IMR-90 (cell line): ENCODE results near the gene PPP3CA. TPM values are rescaled to one million over a fixed set of nuclear protein-coding genes. Genes with fewer than 3 reads are reported as not detected.
"Not testable (repeated sequence)": the region's sequence is repeated elsewhere in the genome, so short reads cannot be mapped to it uniquely, and the experiment has no call there.

Experiments
- ATAC-seq: fragments of 200-7000 bp; cut with Tn5 transposase; 2 replicates; pipeline ENCODE4 v1.9.1; 2020; ENCODE audit warnings: low read depth, mild to moderate bottlenecking, moderate library complexity
- BruUV-seq: library from RNA; stranded (reverse); fragments of 400-500 nt; replicated peaks from 2 replicates; lab custom pipeline; 2021; lab: Mats Ljungman, UMichigan
- CTCF ChIA-PET: fragments of 300-600 bp; formaldehyde crosslinking; extraction: SDS; loops from one replicate; lab custom pipeline; 2021; ENCODE audit warnings: antibody characterized with exemption; lab: Yijun Ruan, JAX
- POLR2A ChIA-PET: fragments of 300-600 bp; sonication (Branson Sonifier 250); formaldehyde crosslinking; loops from one replicate; lab custom pipeline; 2022; ENCODE audit warnings: antibody characterized with exemption; ENCODE audit not compliant: unreplicated experiment; lab: Charles Lee
- DNase-seq: peaks from one replicate; pipeline ENCODE4 v3.0.0; 2013
- H2AFZ ChIP-seq: replicated peaks from 2 replicates; pipeline ENCODE3; 2013; ENCODE audit warnings: low read length, mild to moderate bottlenecking; ENCODE audit not compliant: poor library complexity
- H2AK5ac ChIP-seq: 2 replicates; pipeline ENCODE4 v1.6.1; 2013; ENCODE audit warnings: low read depth, low read length, inconsistent platforms
- H2AK9ac ChIP-seq: replicated peaks from 2 replicates; pipeline ENCODE3; 2013; ENCODE audit warnings: mild to moderate bottlenecking, low read depth, low read length, moderate library complexity; ENCODE audit not compliant: poor library complexity
- H2BK120ac ChIP-seq: 2 replicates; pipeline ENCODE4 v1.6.1; 2013; ENCODE audit warnings: low read depth, low read length, inconsistent platforms
- H2BK15ac ChIP-seq: 3 replicates; pipeline ENCODE4 v1.6.1; 2013; ENCODE audit warnings: low read depth, low read length, inconsistent platforms
- H2BK20ac ChIP-seq: 2 replicates; pipeline ENCODE4 v1.6.1; 2013; ENCODE audit warnings: low read depth, mild to moderate bottlenecking, inconsistent platforms, low read length, moderate library complexity
- H2BK5ac ChIP-seq: 2 replicates; pipeline ENCODE4 v1.6.1; 2013; ENCODE audit warnings: mild to moderate bottlenecking, low read depth, low read length, inconsistent platforms; ENCODE audit not compliant: poor library complexity, severe bottlenecking
- H3K14ac ChIP-seq: replicated peaks from 2 replicates; pipeline ENCODE4 v1.6.1; 2013; ENCODE audit warnings: low read depth, low read length, inconsistent platforms
- H3K18ac ChIP-seq: 2 replicates; pipeline ENCODE4 v1.6.1; 2013; ENCODE audit warnings: low read depth, low read length, control low read depth
- H3K23ac ChIP-seq: 2 replicates; pipeline ENCODE4 v1.6.1; 2013; ENCODE audit warnings: low read depth, low read length, inconsistent platforms
- H3K27ac ChIP-seq: 2 replicates; pipeline ENCODE4 v1.5.1; 2013; ENCODE audit warnings: mild to moderate bottlenecking, control low read depth, low read length; ENCODE audit not compliant: insufficient read depth
- H3K27me3 ChIP-seq: 2 replicates; pipeline ENCODE4 v1.6.1; 2013; ENCODE audit warnings: low read length; ENCODE audit not compliant: control insufficient read depth, insufficient read depth
- H3K36me3 ChIP-seq: 2 replicates; pipeline ENCODE4 v1.6.1; 2013; ENCODE audit warnings: low read length, mixed read lengths; ENCODE audit not compliant: control insufficient read depth, insufficient read depth
- H3K4ac ChIP-seq: 2 replicates; pipeline ENCODE4 v1.6.1; 2013; ENCODE audit warnings: low read depth, low read length, inconsistent platforms
- H3K4me1 ChIP-seq: 2 replicates; pipeline ENCODE4 v1.6.1; 2013; ENCODE audit warnings: low read length, mixed read lengths; ENCODE audit not compliant: control insufficient read depth, insufficient read depth
- H3K4me2 ChIP-seq: 2 replicates; pipeline ENCODE4 v1.6.1; 2013; ENCODE audit warnings: low read depth, mild to moderate bottlenecking, control low read depth, low read length, moderate library complexity
- H3K4me3 ChIP-seq: 2 replicates; pipeline ENCODE4 v1.5.1; 2013; ENCODE audit warnings: low read depth, mild to moderate bottlenecking, control low read depth, low read length, moderate library complexity; ENCODE audit not compliant: insufficient read depth
- H3K56ac ChIP-seq: 2 replicates; pipeline ENCODE4 v1.6.1; 2013; ENCODE audit warnings: low read length, inconsistent platforms; ENCODE audit not compliant: insufficient read depth; ENCODE audit errors: extremely low read depth
- H3K79me1 ChIP-seq, 2 experiments: 2 replicates each; pipeline ENCODE4 v1.6.1; 2013; ENCODE audit warnings: low read length in 2 of 2, inconsistent platforms in 1 of 2, low read depth in 1 of 2
- H3K9ac ChIP-seq: 2 replicates; pipeline ENCODE4 v1.6.1; 2013; ENCODE audit warnings: low read depth, low read length, control low read depth
- H3K9me1 ChIP-seq: 2 replicates; pipeline ENCODE4 v1.6.1; 2013; ENCODE audit warnings: low read length, inconsistent platforms; ENCODE audit not compliant: insufficient read depth
- H3K9me3 ChIP-seq: 2 replicates; pipeline ENCODE4 v1.6.1; 2013; ENCODE audit warnings: low read length; ENCODE audit not compliant: control insufficient read depth, insufficient read depth
- H4K20me1 ChIP-seq: 2 replicates; pipeline ENCODE4 v1.6.1; 2013; ENCODE audit warnings: low read length, inconsistent platforms; ENCODE audit not compliant: insufficient read depth
- H4K5ac ChIP-seq: 2 replicates; pipeline ENCODE4 v1.6.1; 2013; ENCODE audit warnings: mild to moderate bottlenecking, low read depth, low read length, control low read depth
- H4K8ac ChIP-seq, 2 experiments: 2 replicates each; pipeline ENCODE4 v1.6.1; 2013; ENCODE audit warnings: low read depth in 2 of 2, low read length in 2 of 2, control low read depth in 1 of 2, inconsistent platforms in 1 of 2
- H4K91ac ChIP-seq: 2 replicates; pipeline ENCODE4 v1.6.1; 2013; ENCODE audit warnings: low read depth, low read length, inconsistent platforms; ENCODE audit not compliant: insufficient read depth
- FOS ChIP-seq: fragments of 150-350 bp; IDR thresholded peaks from 2 replicates; pipeline ENCODE4 v1.6.1; 2016; ENCODE audit warnings: low read depth, low read length
- MAFK ChIP-seq: IDR thresholded peaks from 2 replicates; pipeline ENCODE4 v1.6.1; 2012; ENCODE audit warnings: low read depth, low read length, improper control_type of control experiment
- MXI1 ChIP-seq: IDR thresholded peaks from 2 replicates; pipeline ENCODE4 v1.6.1; 2012; ENCODE audit warnings: low read depth, mild to moderate bottlenecking, low read length, moderate library complexity, borderline replicate concordance
- NFE2L2 ChIP-seq: fragments of 150-350 bp; IDR thresholded peaks from 2 replicates; pipeline ENCODE4 v1.6.1; 2016; ENCODE audit warnings: low read depth, mild to moderate bottlenecking, low read length
- RAD21 ChIP-seq: IDR thresholded peaks from 2 replicates; pipeline ENCODE4 v1.6.1; 2012; ENCODE audit warnings: low read length, improper control_type of control experiment
- WGBS, 2 experiments: methylation state at CpG; one replicate each; pipeline versions ENCODE4 v1.1.5 to v1.1.7; 2013; ENCODE audit warnings: missing lambda C conversion rate in 2 of 2; ENCODE audit not compliant: insufficient read length in 1 of 2; ENCODE audit errors: extremely low coverage in 2 of 2; 5-methylcytosine and 5-hydroxymethylcytosine counted together
- dilution Hi-C: fragments of 300-500 bp; cut with HindIII; formaldehyde crosslinking; loops from one replicate; pipeline ENCODE4 v1.14.3; 2018; ENCODE audit warnings: low sequenced_read_pairs; ENCODE audit not compliant: unreplicated experiment
- in situ Hi-C: fragments of 300-500 bp; cut with MboI; formaldehyde crosslinking; loops from 3 replicates; pipeline ENCODE4 v1.14.3; 2019; ENCODE audit warnings: low sequenced_read_pairs, inconsistent platforms, mixed read lengths
- intact Hi-C: fragments of 100-400 bp; cut with micrococcal nuclease; formaldehyde crosslinking; loops from 2 replicates; pipeline ENCODE4 v1.10.0; 2022
- polyA plus RNA-seq, 3 experiments: library from polyadenylated mRNA; depleted of rRNA; stranded (reverse); fragments of >200 nt; gene quantifications; 2 replicates each; pipeline ENCODE4 v1.2.3, GENCODE V29; 2012; ENCODE audit warnings: low replicate concordance in 1 of 3
- total RNA-seq: library from RNA; depleted of rRNA; stranded (reverse); fragments of >200 nt; gene quantifications from 2 replicates; pipeline ENCODE4 v1.2.3, GENCODE V29; 2012

The PPP3CA gene
- total and polyA plus RNA-seq, 2 of the 4 experiments (the other 2 are of a cell fraction): 14.5 to 48.6 TPM

DNA sequence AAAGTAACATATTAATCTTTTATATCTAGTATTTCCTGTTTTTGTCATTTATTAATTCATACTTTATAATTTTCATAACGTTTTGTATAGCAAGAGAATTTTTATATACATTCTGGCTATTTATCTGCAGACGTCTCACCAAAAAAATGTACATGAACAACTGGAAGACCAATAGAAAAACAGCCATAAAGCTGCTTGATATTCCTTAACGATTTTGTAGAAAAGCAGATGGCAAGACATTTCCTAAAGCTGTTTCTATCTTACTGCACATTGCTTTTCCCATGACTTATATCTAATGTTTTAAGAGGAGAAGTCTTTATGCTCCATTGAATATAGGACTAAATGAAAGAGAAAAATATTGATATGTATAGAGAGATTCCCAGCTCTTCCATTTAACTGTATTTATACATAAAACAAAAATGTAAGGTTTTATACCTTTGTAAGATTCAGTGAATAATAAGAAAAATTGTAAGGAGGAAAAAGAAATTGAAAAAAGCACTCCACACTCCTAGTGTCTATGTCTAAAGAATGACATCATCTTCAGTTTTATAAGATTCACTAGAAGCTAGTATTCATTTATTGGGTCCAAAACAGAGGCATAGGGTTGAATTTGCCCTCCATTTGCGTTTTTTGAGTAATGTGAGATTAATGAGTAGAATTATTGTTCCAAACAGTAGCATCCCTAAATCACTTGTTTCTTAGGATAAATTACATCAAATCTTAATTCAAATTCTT lies 248.5 kb downstream of the PPP3CA start:
- H3K18ac ChIP-seq: no peak overlapping the region
- H3K4ac ChIP-seq: no peak overlapping the region
- H3K79me1 ChIP-seq: peaks cover 0 to 4% of the 10 kb centered on the region in 2 experiments; a peak in 2 of 4 replicates
- CTCF ChIA-PET: no interaction called here
- H3K9me3 ChIP-seq: no peaks in the 10 kb centered on the region
- H3K56ac ChIP-seq: no peak overlapping the region
- no peaks in the 10 kb centered on the region for H3K27me3 ChIP-seq
- dilution Hi-C loops (no loop called here), in situ Hi-C loops (no loop called here), intact Hi-C loops (no loop called here)
- peaks cover 3% of the 10 kb centered on the region for H3K4me1 ChIP-seq
- no peaks in the 10 kb centered on the region for H4K20me1 ChIP-seq
- H2BK120ac ChIP-seq: no peak overlapping the region
- ATAC-seq: no peak
- H2BK20ac ChIP-seq: no peak overlapping the region
- H4K5ac ChIP-seq: no peak overlapping the region
- H3K36me3 ChIP-seq: 0 out of 2 replicates have a peak, but pooled peaks cover under 1% of the 10 kb centered on the region
- TF ChIP-seq RAD21 (no peak), MAFK (no peak), FOS (no peak), MXI1 (no peak), NFE2L2 (no peak)
- no peak overlapping the region for H3K27ac ChIP-seq
- H2BK5ac ChIP-seq: no peak overlapping the region
- H3K4me3 ChIP-seq: no peak overlapping the region
- WGBS, 2 experiments: no CpG with 5 or more reads among the region's 4 CpGs
- no peak overlapping the region for H2AFZ ChIP-seq
- no peak overlapping the region for H3K9ac ChIP-seq
- no peak overlapping the region for H4K91ac ChIP-seq
- H3K9me1 ChIP-seq: 0 out of 2 replicates have a peak, but pooled peaks cover 3% of the 10 kb centered on the region
- H3K4me2 ChIP-seq: no peak overlapping the region
- no peak overlapping the region for H4K8ac ChIP-seq
- POLR2A ChIA-PET: no interaction called here
- no peak overlapping the region for H2AK9ac ChIP-seq
- BruUV-seq: no TSS peak
- no peak overlapping the region for H3K14ac ChIP-seq
- no peak overlapping the region for H2BK15ac ChIP-seq
- H3K23ac ChIP-seq: no peak overlapping the region
- no peak overlapping the region for H2AK5ac ChIP-seq
- no peak for DNase-seq

DNA sequence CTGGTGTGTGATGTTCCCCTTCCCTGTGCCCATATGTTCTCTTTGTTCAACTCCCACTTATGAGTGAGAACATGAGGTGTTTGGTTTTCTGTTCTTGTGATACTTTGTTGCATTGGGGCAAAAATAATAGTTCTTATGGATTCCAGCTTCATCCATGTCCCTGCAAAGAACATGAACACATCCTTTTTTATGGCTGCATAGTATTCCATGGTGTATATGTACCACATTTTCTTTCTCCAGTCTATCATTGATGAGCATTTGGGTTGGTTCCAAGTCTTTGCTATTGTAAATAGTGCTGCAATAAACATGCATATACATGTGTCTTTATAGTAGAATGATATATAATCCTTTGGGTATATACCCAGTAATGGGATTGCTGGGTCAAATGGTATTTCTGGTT lies 254.7 kb downstream of the PPP3CA start:
- ATAC-seq, H3K79me1 ChIP-seq, BruUV-seq, H3K9ac ChIP-seq, H3K4me1 ChIP-seq, H3K4me3 ChIP-seq, H2AFZ ChIP-seq, H4K5ac ChIP-seq, CTCF ChIA-PET, H3K36me3 ChIP-seq, POLR2A ChIA-PET, H3K56ac ChIP-seq, H2AK9ac ChIP-seq, intact Hi-C loops, H3K9me1 ChIP-seq, H4K91ac ChIP-seq, H3K14ac ChIP-seq, H3K18ac ChIP-seq, H4K20me1 ChIP-seq, dilution Hi-C loops, H2BK15ac ChIP-seq, H3K23ac ChIP-seq, H4K8ac ChIP-seq, H3K4ac ChIP-seq, H2AK5ac ChIP-seq, H2BK120ac ChIP-seq, H3K27me3 ChIP-seq, H3K27ac ChIP-seq, H2BK20ac ChIP-seq, H2BK5ac ChIP-seq, H3K4me2 ChIP-seq, in situ Hi-C loops, H3K9me3 ChIP-seq, DNase-seq: not testable (repeated sequence)
